ENCODE measurements around the gene AHR.
A peak's percentile ranks its signal among the peaks of the same experiment; 100 is the strongest.

Gene AHR

DNA sequence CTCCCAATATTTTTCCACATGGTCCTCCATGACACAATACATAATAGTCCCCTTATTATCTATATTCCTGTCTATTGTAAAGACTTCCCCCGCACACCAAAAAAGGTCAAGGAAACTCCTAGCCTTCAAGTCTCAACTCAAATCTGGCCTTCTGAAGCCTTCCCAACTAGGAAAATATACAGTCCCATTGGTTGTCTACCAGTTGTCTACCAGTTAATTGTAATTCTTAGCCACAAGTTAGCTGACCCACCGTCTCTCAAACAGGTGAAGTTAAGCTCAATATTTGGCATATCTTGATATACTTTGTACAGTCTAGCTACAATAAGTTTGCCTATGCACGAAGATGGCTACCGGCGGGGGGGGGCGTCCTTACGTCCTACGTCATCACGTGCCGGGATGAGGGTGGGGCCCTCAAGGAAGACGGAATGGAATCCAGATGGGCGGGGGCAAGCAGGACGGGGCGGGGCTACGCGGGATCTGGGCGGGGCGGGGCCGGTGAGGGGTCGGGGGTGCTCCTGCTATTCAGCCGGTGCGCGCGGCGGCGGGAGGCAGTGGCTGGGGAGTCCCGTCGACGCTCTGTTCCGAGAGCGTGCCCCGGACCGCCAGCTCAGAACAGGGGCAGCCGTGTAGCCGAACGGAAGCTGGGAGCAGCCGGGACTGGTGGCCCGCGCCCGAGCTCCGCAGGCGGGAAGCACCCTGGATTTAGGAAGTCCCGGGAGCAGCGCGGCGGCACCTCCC, at the start of gene AHR (continued):
- TF ChIP-seq ZNF658 (tag by site-specific recombination; IDR thresholded peaks at IDR 0.05) (no peak), ZNF704 (tag by site-specific recombination; IDR thresholded peaks at IDR 0.05) (no peak), ZNF707 (tag by site-specific recombination; IDR thresholded peaks at IDR 0.05) (no peak), ZNF132 (tag by site-specific recombination; IDR thresholded peaks at IDR 0.05; ENCODE audit: borderline replicate concordance) (no peak), ZNF248 (tag by site-specific recombination; IDR thresholded peaks at IDR 0.05) (no peak), HIC1 (tag by site-specific recombination; IDR thresholded peaks at IDR 0.05) (no peak), PRDM2 (tag by site-specific recombination; IDR thresholded peaks at IDR 0.05; ENCODE audit: borderline replicate concordance) (no peak), ZFHX2 (tag by site-specific recombination; conservative IDR thresholded peaks at IDR 0.05) (no peak), ZNF548 (tag by site-specific recombination; IDR thresholded peaks at IDR 0.05) (no peak), ZNF76 (tag by site-specific recombination; IDR thresholded peaks at IDR 0.05; ENCODE audit: borderline replicate concordance, low read depth) (no peak), ZBTB20 (tag by site-specific recombination; IDR thresholded peaks at IDR 0.05) (peak; percentile 40; the same call in 1 of the 2 replicates), TRIM28 (IDR thresholded peaks at IDR 0.05; ENCODE audit: borderline replicate concordance, low read length) (no peak), ZNF18 (tag by site-specific recombination; IDR thresholded peaks at IDR 0.05) (no peak), KLF8 (tag by site-specific recombination; IDR thresholded peaks at IDR 0.05) (no peak; the same call in 1 of the 2 replicates), ZNF777 (tag by site-specific recombination; IDR thresholded peaks at IDR 0.05; ENCODE audit: borderline replicate concordance) (no peak), ZNF2 (tag by site-specific recombination; IDR thresholded peaks at IDR 0.05) (no peak), ZNF169 (tag by site-specific recombination; IDR thresholded peaks at IDR 0.05) (no peak), SCRT1 (tag by site-specific recombination; IDR thresholded peaks at IDR 0.05; ENCODE audit: borderline replicate concordance) (no peak), ZXDB (tag by site-specific recombination; IDR thresholded peaks at IDR 0.05) (peak; percentile 55), ZNF335 (tag by site-specific recombination; conservative IDR thresholded peaks at IDR 0.05) (peak; percentile 67)
- TF ChIP-seq, protein P1, sequence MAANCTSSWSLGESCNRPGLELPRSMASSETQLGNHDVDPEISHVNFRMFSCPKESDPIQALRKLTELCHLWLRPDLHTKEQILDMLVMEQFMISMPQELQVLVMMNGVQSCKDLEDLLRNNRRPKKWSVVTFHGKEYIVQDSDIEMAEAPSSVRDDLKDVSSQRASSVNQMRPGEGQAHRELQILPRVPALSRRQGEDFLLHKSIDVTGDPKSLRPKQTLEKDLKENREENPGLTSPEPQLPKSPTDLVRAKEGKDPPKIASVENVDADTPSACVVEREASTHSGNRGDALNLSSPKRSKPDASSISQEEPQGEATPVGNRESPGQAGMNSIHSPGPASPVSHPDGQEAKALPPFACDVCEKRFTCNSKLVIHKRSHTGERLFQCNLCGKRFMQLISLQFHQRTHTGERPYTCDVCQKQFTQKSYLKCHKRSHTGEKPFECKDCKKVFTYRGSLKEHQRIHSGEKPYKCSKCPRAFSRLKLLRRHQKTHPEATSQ (tag by site-specific recombination; IDR thresholded peaks at IDR 0.05), result no peak
- TF ChIP-seq, protein P2, sequence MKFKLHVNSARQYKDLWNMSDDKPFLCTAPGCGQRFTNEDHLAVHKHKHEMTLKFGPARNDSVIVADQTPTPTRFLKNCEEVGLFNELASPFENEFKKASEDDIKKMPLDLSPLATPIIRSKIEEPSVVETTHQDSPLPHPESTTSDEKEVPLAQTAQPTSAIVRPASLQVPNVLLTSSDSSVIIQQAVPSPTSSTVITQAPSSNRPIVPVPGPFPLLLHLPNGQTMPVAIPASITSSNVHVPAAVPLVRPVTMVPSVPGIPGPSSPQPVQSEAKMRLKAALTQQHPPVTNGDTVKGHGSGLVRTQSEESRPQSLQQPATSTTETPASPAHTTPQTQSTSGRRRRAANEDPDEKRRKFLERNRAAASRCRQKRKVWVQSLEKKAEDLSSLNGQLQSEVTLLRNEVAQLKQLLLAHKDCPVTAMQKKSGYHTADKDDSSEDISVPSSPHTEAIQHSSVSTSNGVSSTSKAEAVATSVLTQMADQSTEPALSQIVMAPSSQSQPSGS (tag by site-specific recombination; IDR thresholded peaks at IDR 0.05; ENCODE audit: low read depth), result peak; percentile 52; the same call in 1 of the 2 replicates
